Neural crest cell (in vitro differentiated cells): ENCODE data around the gene IRF9. TPM values are rescaled to one million over a fixed set of nuclear protein-coding genes. Genes with fewer than 3 reads are reported as not detected.

ENCODE experiments used
- DNase-seq: peaks from one replicate; pipeline ENCODE4 v3.0.0; 2021; ENCODE audit warnings: low read depth, mixed read lengths, low spot score
- H3K27ac Mint-ChIP-seq: one replicate; pipeline ENCODE4 v1.8.0; 2021; ENCODE audit warnings: mild to moderate bottlenecking, mixed read lengths; ENCODE audit not compliant: unreplicated experiment
- H3K27me3 Mint-ChIP-seq: 2 replicates; pipeline ENCODE4 v1.8.0; 2021; ENCODE audit warnings: low read depth, mild to moderate bottlenecking, mixed read lengths
- H3K36me3 Mint-ChIP-seq: 2 replicates; pipeline ENCODE4 v1.8.0; 2021; ENCODE audit warnings: low read depth, mild to moderate bottlenecking, mixed read lengths
- H3K4me1 Mint-ChIP-seq: 2 replicates; pipeline ENCODE4 v1.8.0; 2021; ENCODE audit warnings: mixed read lengths
- H3K4me3 Mint-ChIP-seq: one replicate; pipeline ENCODE4 v1.8.0; 2021; ENCODE audit warnings: mild to moderate bottlenecking, mixed read lengths
- H3K9me3 Mint-ChIP-seq: 2 replicates; pipeline ENCODE4 v1.8.0; 2021; ENCODE audit warnings: mixed read lengths
- CTCF ChIP-seq: fragments of 200-600 bp; sonication (generic); conservative IDR thresholded peaks from 2 replicates; pipeline ENCODE4 v1.5.0; 2021; ENCODE audit warnings: antibody characterized with exemption, mild to moderate bottlenecking
- microRNA-seq: library from miRNA; unstranded; fragments of <30 nt; microRNA quantifications from one replicate; pipeline ENCODE4, GENCODE V29; 2020
- total RNA-seq: library from RNA; stranded (reverse); gene quantifications from 2 replicates; pipeline ENCODE4 v1.2.1, GENCODE V29; 2021

IRF9 gene
- total RNA-seq, 1 donor from 2014 or later = 22.9 TPM

DNA sequence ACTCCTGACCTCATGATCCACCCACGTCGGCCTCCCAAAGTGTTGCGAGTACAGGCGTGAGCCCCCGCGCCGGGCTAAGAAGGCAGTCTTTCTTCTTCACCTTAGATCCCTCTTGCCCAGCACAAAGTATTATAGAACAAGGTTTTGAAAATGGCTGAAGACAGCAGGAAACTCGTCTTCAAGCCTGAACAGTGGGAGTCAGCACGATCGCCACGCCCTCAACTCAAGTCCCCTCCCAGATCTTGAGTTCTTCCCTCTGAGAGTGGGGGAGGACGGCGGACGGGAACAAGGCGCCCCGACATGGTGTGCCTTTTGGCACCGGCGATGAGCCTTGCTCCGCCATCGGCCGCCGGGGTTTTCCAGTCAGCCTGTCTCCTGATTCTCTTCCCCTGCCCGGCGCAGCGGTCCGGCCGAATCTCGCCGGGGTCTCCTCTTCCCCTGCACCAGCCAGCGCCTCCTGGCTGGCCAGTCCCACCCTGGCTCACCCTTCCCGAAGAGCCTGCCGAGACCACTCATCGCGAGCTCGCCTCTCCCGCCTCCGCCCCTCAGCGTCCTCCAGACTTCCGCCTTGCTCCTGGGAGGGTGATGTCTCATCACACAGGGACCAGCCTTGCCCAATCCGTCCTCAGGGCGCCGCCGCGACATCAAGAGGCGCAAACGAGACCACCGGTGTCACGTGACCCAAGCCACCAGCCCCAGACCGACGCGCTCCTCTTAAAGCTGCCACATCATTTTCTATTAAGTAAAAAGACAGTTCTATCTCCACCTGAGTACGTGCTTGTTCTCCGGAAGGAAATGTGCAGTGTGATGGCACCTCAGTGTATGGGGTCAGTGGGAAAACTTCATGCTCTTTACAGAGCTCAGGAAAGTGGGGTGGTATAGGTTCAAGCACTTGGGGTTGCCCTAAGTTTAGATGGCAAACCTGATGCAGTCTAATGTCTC is 52.1 kb downstream of the IRF9 start, which contains the start of gene CHMP4A:
Gene CHMP4A (minus strand): TSS at position 565 of the 942 bp plus-strand sequence. CDS start 49 bp downstream, at position 516.
- Mint-ChIP-seq H3K27me3 (no peaks in the 10 kb centered on the region), H3K4me1 (peaks cover 35% of the 10 kb centered on the region), H3K9me3 (no peaks in the 10 kb centered on the region), H3K27ac (peak within 1 kb of the TSS; percentile 99), H3K4me3 (peak within 1 kb of the TSS; percentile 91), H3K36me3 (peaks cover 12% of the 10 kb centered on the region)
- no peak for TF ChIP-seq CTCF
- DNase-seq = peak; percentile 89

GRCh38 chr14:24213866-24214662 is 53.0 kb downstream of the IRF9 start:
- TF ChIP-seq CTCF = no peak
- H3K4me3 Mint-ChIP-seq = peak overlapping the region; percentile 91
- peaks cover 35% of the 10 kb centered on the region for H3K4me1 Mint-ChIP-seq
- peaks cover 12% of the 10 kb centered on the region for H3K36me3 Mint-ChIP-seq
- H3K9me3 Mint-ChIP-seq = no peaks in the 10 kb centered on the region
- peak overlapping the region; percentile 24 for H3K27ac Mint-ChIP-seq
- H3K27me3 Mint-ChIP-seq = no peaks in the 10 kb centered on the region
- no peak for DNase-seq

DNA sequence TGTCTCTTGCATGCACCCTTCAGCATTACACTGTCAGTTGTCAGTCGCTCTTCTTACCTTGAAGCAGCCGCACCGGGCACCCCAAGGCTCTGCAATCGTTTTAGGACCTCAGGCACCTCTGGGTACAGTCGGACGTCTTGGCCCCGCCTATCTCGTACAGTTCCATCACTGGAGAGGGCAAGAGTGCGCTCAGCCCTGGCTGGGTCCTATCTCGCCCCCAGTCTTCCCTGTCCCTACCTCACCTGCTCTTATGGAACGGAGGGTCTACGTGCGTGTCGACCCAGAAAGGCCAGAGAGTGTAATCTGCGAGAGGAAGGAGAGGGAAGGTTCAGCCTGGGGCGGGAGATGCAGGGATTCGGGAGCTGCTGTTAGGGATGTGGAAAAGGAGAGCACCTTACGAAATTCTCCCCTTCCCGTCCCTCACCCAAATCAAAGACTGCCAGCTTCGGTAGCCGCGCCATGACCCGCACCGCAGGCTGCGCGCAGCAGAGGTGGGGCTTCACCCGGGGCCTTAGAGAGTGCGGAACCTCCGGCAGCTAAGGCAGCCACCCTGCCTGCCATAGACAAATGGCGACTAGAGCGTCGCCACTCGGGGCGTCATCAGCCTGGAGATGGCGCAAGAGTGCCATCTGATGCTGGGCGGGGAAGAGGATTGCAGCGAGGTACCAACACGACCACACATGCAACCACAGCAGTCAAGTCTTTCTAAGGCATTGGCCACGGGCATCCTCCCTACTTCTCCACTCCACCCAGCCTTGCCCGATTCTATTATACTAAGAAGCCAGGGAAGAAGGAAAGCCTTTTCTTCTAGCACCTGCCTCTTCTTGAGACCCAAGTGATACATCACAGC is 54.7 kb downstream of the IRF9 start, which contains the start of gene MDP1:
Gene MDP1 (minus strand): TSS at position 572 of the 850 bp plus-strand sequence. CDS start 111 bp downstream, at position 461.
- Mint-ChIP-seq H3K4me3 (peak within 1 kb of the TSS; percentile 91), H3K36me3 (peaks cover 9% of the 10 kb centered on the region), H3K27ac (peak within 1 kb of the TSS; percentile 86), H3K9me3 (no peaks in the 10 kb centered on the region), H3K4me1 (peaks cover 35% of the 10 kb centered on the region), H3K27me3 (no peaks in the 10 kb centered on the region)
- DNase-seq = peak; percentile 70
- peak; percentile 68 for TF ChIP-seq CTCF

Small RNA genes lying within 50 kb of the gene (microRNA-seq; reads per million reads assigned to microRNA genes)
- gene MIR7703 = not detected

Other genes with a start within 250 kb of the IRF9 start
- 17.4 and 19.7 TPM in 2 replicates for gene DHRS4, start 207.5 kb upstream of the IRF9 start, total RNA-seq
- 15.1 and 17.1 TPM in 2 replicates for gene DHRS4L2, start 172.3 kb upstream of the IRF9 start, total RNA-seq
- gene CARMIL3, start 109.3 kb upstream of the IRF9 start, total RNA-seq = 9.3 and 9.4 TPM in 2 replicates
- not detected in 2 replicates for gene CPNE6, start 89.7 kb upstream of the IRF9 start, total RNA-seq
- gene PCK2, start 67.0 kb upstream of the IRF9 start, total RNA-seq = 26.1 and 26.7 TPM in 2 replicates
- gene DCAF11, start 46.5 kb upstream of the IRF9 start, total RNA-seq = 52.5 and 53.9 TPM in 2 replicates
- 1.2 and 2.3 TPM in 2 replicates for gene NRL, start 46.3 kb upstream of the IRF9 start, total RNA-seq
- 0.42 and 0.66 TPM in 2 replicates for gene FITM1, start 30.6 kb upstream of the IRF9 start, total RNA-seq
- 81.4 and 88.5 TPM in 2 replicates for gene PSME1, start 25.1 kb upstream of the IRF9 start, total RNA-seq
- gene EMC9, start 19.7 kb upstream of the IRF9 start, total RNA-seq = 28.3 and 30.3 TPM in 2 replicates
- 125 and 131 TPM in 2 replicates for gene PSME2, start 14.7 kb upstream of the IRF9 start, total RNA-seq
- 65.5 and 82.2 TPM in 2 replicates for gene RNF31, start 13.8 kb upstream of the IRF9 start, total RNA-seq
- gene REC8, start 10.8 kb downstream of the IRF9 start, total RNA-seq = 160 and 163 TPM in 2 replicates
- 88.3 and 88.7 TPM in 2 replicates for gene IPO4, start 27.6 kb downstream of the IRF9 start, total RNA-seq
- gene TM9SF1, start 34.2 kb downstream of the IRF9 start, total RNA-seq = 45.6 and 47.4 TPM in 2 replicates
- gene TSSK4, start 44.4 kb downstream of the IRF9 start, total RNA-seq = 0.47 and 0.48 TPM in 2 replicates
- gene CHMP4A, start 52.2 kb downstream of the IRF9 start, total RNA-seq = 42.2 and 44.7 TPM in 2 replicates
- gene MDP1, start 54.8 kb downstream of the IRF9 start, total RNA-seq = 19.0 and 25.9 TPM in 2 replicates
- gene NEDD8, start 71.1 kb downstream of the IRF9 start, total RNA-seq = 191 and 208 TPM in 2 replicates
- gene GMPR2, start 71.7 kb downstream of the IRF9 start, total RNA-seq = 64.0 and 66.2 TPM in 2 replicates
- 63.4 and 66.7 TPM in 2 replicates for gene TINF2, start 81.4 kb downstream of the IRF9 start, total RNA-seq
- 4.5 and 6.4 TPM in 2 replicates for gene TGM1, start 101.9 kb downstream of the IRF9 start, total RNA-seq
- 22.8 and 25.4 TPM in 2 replicates for gene RABGGTA, start 110.3 kb downstream of the IRF9 start, total RNA-seq
- gene DHRS1, start 138.5 kb downstream of the IRF9 start, total RNA-seq = 17.2 and 19.1 TPM in 2 replicates
- 34.5 and 34.8 TPM in 2 replicates for gene NOP9, start 138.6 kb downstream of the IRF9 start, total RNA-seq
- gene CIDEB, start 146.7 kb downstream of the IRF9 start, total RNA-seq = not detected in 2 replicates
- 7.9 and 9.4 TPM in 2 replicates for gene LTB4R2, start 148.9 kb downstream of the IRF9 start, total RNA-seq
- gene LTB4R, start 150.2 kb downstream of the IRF9 start, total RNA-seq = 4.7 and 5.3 TPM in 2 replicates
- 0.49 TPM in 1 of 2 replicates, not detected in the other for gene ADCY4, start 173.8 kb downstream of the IRF9 start, total RNA-seq
- not detected in 2 replicates for gene RIPK3, start 178.7 kb downstream of the IRF9 start, total RNA-seq
- 44.3 and 47.8 TPM in 2 replicates for gene NFATC4, start 206.9 kb downstream of the IRF9 start, total RNA-seq
- gene NYNRIN, start 237.7 kb downstream of the IRF9 start, total RNA-seq = 10.3 and 10.4 TPM in 2 replicates